GM12892 (cell line): ENCODE data around the gene C5.

Experiments
- POLR2A ChIP-seq: IDR thresholded peaks from 2 replicates; pipeline ENCODE4 v1.6.1; 2011; ENCODE audit warnings: low read depth, low read length, control low read depth
- POLR2AphosphoS5 ChIP-seq: IDR thresholded peaks from 2 replicates; pipeline ENCODE4 v1.6.1; 2011; ENCODE audit warnings: low read depth, low read length, control low read depth
- TAF1 ChIP-seq: IDR thresholded peaks from 2 replicates; pipeline ENCODE4 v1.6.1; 2011; ENCODE audit warnings: low read depth, mild to moderate bottlenecking, control low read depth, low read length, borderline replicate concordance

DNA sequence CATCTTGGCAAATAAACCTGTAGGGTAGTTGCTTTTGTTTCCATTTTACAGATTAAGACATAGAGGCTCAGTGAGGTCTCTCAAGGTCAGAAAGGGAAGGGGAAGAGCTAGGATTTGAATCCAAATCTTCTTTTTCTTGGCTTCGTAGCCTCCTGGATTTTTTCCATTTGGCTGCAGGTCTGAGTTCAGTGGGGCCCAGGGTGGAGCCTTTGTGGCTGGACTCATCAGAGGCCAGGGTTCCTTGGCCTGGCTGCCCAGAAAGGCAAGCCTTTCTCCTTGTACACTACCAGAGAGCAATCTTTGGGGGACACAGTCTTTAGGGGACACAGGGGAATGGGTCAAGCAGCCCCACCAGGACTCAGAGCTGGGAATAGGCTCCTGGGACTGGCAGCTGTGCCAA is 112.9 kb downstream of the C5 start:
- TF ChIP-seq POLR2A (no peak), TAF1 (no peak), POLR2AphosphoS5 (no peak)
